ENCODE measurements around the gene IMMP2L.
A peak's percentile ranks its signal among the peaks of the same experiment; 100 is the strongest.
"Not testable (repeated sequence)": the region's sequence is repeated elsewhere in the genome, so short reads cannot be mapped to it uniquely, and the experiment has no call there.

Gene IMMP2L

DNA sequence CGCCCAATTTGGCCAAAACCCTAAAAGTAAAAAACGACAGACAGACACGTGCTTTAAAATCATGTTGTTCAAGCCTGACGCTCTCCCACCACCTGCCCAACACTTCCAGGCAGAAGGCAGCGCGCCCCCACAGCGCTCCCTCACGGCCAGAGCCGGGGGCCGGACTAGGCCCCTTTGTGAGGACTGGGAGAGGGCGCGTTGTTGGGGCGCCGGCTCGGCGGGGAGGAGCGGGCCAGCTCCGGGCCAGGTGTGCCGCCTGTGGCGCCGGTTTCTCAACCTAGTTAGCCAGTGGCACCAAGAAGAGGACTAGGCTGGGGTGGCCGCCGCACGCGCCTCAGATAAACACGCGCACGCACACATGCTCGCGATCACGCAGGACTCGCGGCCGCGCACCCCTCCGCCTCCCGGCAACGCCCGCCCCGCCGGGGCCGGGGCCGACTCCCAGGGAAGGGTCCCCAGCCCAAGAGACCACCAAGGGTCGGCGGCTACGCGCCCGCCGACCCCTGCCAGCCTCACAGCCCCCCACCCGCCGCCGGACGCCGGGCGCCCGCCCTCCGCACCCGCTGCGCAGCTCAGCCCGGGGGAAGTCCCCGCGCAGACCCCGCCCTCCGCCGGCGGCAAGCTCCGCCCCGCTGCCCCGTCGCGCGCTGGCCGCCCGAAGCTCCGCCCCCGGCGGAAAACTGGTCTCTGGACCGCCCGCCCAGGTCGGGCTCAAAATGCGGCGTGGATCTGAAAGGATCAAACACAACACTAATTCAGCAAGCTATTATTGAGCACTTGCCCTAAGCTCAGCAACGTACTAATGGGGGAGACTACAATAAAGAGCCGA is at the start of gene IMMP2L:
IMMP2L (minus strand) TSS at position 589 of the 829 bp plus-strand sequence.
- H3K4me1 Mint-ChIP-seq, result peaks cover 43% of the 10 kb centered on the region
- no peaks in the 10 kb centered on the region for H3K9me3 Mint-ChIP-seq
- H3K27me3 Mint-ChIP-seq, result peaks cover 2% of the 10 kb centered on the region
- H3K27ac Mint-ChIP-seq, result peak within 1 kb of the TSS; percentile 95
- DNase-seq (peak; percentile 89 to 94), ATAC-seq (peak; percentile 92)
- H3K4me3 Mint-ChIP-seq, result peak within 1 kb of the TSS; percentile 88 to 95

- H3K4me1 Mint-ChIP-seq, H3K4me3 Mint-ChIP-seq, ATAC-seq, DNase-seq, H3K9me3 Mint-ChIP-seq, H3K27me3 Mint-ChIP-seq, H3K27ac Mint-ChIP-seq: not testable (repeated sequence)
These were observed 47.4 kb upstream of the IMMP2L start for GRCh38 chr7:111609483-111610254.

DNA sequence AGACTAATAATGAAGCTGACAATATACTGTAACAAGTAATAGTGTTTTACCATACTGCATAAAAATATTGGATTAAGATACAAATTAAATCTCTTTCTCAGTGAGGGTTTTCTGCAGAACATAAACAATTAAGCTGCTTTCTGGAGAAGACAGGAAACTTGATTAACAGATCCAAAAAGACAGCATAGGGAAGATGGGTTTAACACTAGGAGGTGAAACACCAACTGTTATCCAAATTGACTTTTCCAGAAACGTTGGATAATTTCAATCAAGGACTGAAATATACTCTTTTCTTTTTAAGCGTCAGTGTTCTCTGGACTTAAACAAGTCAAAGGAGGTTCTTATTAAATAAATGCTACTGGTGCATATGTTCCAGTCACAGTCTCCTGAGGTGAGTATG is 45.3 kb upstream of the IMMP2L start:
- Mint-ChIP-seq H3K27me3 (peaks cover 6% of the 10 kb centered on the region), H3K9me3 (peaks cover 0 to under 1% of the 10 kb centered on the region in 2 donors), H3K27ac (no peak overlapping the region), H3K4me3 (no peak overlapping the region), H3K4me1 (peaks cover 5% of the 10 kb centered on the region)
- ATAC-seq, result no peak
- no peak for DNase-seq

- no peak overlapping the region for H3K27ac Mint-ChIP-seq
- H3K4me3 Mint-ChIP-seq, result no peak overlapping the region
- H3K9me3 Mint-ChIP-seq, result peaks cover 0 to 5% of the 10 kb centered on the region in 2 donors
- ATAC-seq (no peak), DNase-seq (no peak)
- H3K4me1 Mint-ChIP-seq, result peaks cover 5% of the 10 kb centered on the region
- peaks cover 13% of the 10 kb centered on the region for H3K27me3 Mint-ChIP-seq
These were observed 43.0 kb upstream of the IMMP2L start for GRCh38 chr7:111605246-111605645.

DNA sequence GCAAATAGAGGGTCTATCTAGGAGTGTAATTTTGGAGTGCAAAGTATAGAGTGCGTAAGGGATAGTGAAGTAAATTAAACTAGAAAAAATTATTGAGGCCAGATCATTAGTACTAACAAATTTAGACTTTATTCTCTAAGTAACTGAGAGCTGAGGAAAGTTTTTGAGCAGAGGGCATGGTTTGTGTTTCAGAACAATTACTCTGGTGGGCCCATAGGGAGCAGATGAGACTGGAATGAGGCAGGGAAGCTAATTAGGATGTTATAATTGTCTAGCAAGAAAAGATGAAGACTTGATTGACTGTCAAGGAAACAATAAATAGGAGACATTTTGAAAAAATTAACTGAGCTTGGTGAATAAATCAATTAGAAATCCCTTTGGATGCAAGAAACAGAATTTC is 37.8 kb upstream of the IMMP2L start:
- no peak for ATAC-seq
- DNase-seq, result no peak
- Mint-ChIP-seq H3K27me3 (peaks cover 13% of the 10 kb centered on the region), H3K9me3 (peaks cover 8 to 13% of the 10 kb centered on the region in 2 donors), H3K4me3 (no peak overlapping the region), H3K27ac (no peak overlapping the region), H3K4me1 (no peaks in the 10 kb centered on the region)

DNA sequence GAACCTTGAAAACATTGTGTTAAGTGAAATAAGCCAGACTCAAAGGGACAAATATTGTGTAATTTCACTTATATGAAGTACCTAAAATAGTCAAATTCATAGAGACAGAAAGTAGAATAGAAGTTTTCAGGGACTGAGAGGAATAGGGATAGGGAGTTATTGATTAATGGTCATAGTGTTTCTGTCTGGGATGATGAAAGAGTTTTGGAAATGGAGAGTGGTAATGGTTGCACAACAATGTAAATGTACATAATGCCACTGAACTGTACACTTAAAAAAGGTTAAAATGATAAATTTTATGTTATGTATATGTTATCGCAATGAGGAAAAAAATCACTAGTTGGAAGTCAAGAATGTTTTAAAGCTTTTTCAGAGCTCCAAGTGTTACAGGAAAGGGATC is 33.5 kb upstream of the IMMP2L start:
- Mint-ChIP-seq H3K27me3 (no peaks in the 10 kb centered on the region), H3K4me3 (no peak overlapping the region), H3K9me3 (peaks cover 8% of the 10 kb centered on the region in 2 donors), H3K27ac (no peak overlapping the region), H3K4me1 (no peaks in the 10 kb centered on the region)
- no peak for DNase-seq
- no peak for ATAC-seq

DNA sequence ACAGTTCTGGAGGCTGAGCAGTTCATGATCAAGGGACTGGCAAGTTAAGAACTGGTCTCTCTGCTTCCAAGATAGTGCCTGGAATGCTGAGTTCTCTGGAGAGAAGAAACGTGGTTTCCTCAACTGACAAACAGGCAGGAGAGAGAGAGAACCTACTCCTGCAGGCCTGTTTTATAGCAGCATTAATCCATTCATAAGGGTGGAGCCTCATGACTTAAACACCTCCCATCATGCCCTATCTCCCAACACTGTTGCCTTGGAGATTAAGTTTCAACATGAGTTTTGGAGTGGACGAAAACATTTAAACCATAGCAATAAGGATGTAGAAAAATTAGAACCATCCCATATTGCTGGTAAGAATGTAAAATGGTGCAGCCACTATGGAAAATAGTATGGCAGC is 32.3 kb upstream of the IMMP2L start:
- no peaks in the 10 kb centered on the region for H3K27me3 Mint-ChIP-seq
- no peak for ATAC-seq
- H3K4me1 Mint-ChIP-seq, result no peaks in the 10 kb centered on the region
- H3K27ac Mint-ChIP-seq, result no peak overlapping the region
- DNase-seq, result no peak
- H3K9me3 Mint-ChIP-seq, result peaks cover 8% of the 10 kb centered on the region in 2 donors
- no peak overlapping the region for H3K4me3 Mint-ChIP-seq

- DNase-seq, result no peak
- Mint-ChIP-seq H3K4me3 (no peak overlapping the region), H3K27ac (no peak overlapping the region), H3K4me1 (no peaks in the 10 kb centered on the region), H3K27me3 (no peaks in the 10 kb centered on the region), H3K9me3 (peaks cover 8% of the 10 kb centered on the region in 2 donors)
- no peak for ATAC-seq
These were observed 31.1 kb upstream of the IMMP2L start for GRCh38 chr7:111593343-111593742.

- no peak for DNase-seq
- no peaks in the 10 kb centered on the region for H3K9me3 Mint-ChIP-seq
- no peaks in the 10 kb centered on the region for H3K4me1 Mint-ChIP-seq
- ATAC-seq, result no peak
- H3K27ac Mint-ChIP-seq, result no peak overlapping the region
- H3K27me3 Mint-ChIP-seq, result no peaks in the 10 kb centered on the region
- no peak overlapping the region for H3K4me3 Mint-ChIP-seq
These were observed 25.8 kb upstream of the IMMP2L start for GRCh38 chr7:111588065-111588433.

GRCh38 chr7:111587410-111588064 is 25.2 kb upstream of the IMMP2L start:
- ATAC-seq (no peak), DNase-seq (no peak)
- Mint-ChIP-seq H3K9me3 (peaks cover 0 to 1% of the 10 kb centered on the region in 2 donors), H3K27me3 (no peaks in the 10 kb centered on the region), H3K4me3 (no peak overlapping the region), H3K4me1 (no peaks in the 10 kb centered on the region), H3K27ac (no peak overlapping the region)

DNA sequence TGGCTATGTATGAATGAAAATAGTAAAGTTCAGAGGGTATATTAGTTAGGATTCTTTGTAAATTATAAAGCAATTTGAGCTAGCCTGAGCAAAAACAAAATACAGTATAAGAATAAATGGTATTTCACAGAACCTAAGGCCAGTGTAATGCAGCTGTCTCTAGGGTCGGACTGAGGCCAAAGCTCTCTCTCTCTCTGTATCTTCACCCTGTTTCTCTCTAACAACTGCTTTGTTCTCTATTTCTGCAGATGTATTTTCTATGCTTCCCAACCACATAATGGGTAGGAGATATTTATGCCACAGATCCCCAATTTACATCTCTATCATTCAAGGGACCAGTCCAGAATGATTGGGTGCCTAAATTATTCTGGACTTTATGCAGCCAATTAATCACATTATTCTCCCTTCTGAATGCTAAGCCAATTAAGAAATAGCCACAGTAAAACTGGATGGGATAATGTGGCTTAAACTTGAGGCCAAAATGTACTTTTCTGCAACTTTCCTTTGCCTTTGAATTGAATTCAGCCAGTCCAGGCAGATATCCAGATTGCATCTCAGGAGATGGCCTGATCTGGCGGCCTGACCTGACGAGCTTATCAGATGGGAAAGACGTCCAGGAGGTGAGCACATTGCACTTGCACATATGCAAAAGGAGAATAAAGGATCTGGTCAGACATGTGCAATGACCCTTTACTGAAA is 24.6 kb upstream of the IMMP2L start:
- Mint-ChIP-seq H3K4me3 (no peak overlapping the region), H3K27ac (no peak overlapping the region), H3K4me1 (no peaks in the 10 kb centered on the region), H3K9me3 (peaks cover 0 to 4% of the 10 kb centered on the region in 2 donors), H3K27me3 (no peaks in the 10 kb centered on the region)
- ATAC-seq (no peak), DNase-seq (no peak)

DNA sequence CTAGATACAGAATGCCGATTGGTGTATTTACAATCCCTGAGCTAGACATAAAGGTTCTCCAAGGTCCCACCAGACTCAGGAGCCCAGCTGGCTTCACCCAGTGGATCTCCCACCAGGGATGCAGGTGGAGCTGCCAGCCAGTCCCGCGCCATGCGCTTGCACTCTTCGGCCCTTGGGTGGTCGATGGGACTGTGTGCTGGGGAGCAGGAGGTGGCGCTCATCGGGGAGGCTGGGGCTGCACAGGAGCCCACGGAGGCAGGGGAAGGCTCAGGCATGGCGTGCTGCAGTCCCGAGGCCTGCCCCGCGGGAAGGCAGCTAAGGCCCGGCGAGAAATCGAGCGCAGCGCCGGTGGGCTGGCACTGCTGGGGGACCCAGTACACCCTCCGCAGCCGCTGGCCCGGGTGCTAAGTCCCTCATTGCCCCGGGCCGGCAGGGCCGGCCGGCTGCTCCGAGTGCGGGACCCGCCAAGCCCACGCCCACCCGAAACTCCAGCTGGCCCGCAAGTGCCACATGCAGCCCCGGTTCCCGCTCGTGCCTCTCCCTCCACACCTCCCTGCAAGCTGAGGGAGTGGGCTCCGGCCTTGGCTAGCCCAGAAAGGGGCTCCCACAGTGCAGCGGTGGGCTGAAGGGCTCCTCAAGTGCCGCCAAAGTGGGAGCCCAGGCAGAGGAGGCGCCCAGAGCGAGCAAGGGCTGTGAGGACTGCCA is 19.6 kb upstream of the IMMP2L start:
- H3K4me3 Mint-ChIP-seq, ATAC-seq, H3K9me3 Mint-ChIP-seq, DNase-seq, H3K27ac Mint-ChIP-seq, H3K27me3 Mint-ChIP-seq, H3K4me1 Mint-ChIP-seq: not testable (repeated sequence)

DNA sequence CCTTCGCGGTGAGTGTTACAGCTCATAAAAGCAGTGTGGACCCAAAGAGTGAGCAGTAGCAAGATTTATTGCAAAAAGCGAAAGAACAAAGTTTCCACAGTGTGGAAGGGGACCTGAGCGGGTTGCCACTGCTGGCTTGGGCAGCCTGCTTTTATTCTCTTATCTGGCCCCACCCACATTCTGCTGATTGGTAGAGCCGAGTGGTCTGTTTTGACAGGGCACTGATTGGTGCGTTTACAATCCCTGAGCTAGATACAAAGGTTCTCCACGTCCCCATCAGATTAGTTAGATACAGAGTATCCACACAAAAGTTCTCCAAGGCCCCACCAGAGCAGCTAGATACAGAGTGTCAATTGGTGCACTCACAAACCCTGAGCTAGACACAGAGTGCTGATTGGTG is 18.9 kb upstream of the IMMP2L start:
- not testable (repeated sequence) for H3K27ac Mint-ChIP-seq, DNase-seq, H3K27me3 Mint-ChIP-seq, ATAC-seq, H3K4me1 Mint-ChIP-seq, H3K4me3 Mint-ChIP-seq
- H3K9me3 Mint-ChIP-seq, result peaks cover 9 to 12% of the 10 kb centered on the region in 2 donors

GRCh38 chr7:111578754-111579153 is 16.5 kb upstream of the IMMP2L start:
- no peak for ATAC-seq
- H3K27ac Mint-ChIP-seq, result no peak overlapping the region
- DNase-seq, result no peak
- H3K4me1 Mint-ChIP-seq, result no peaks in the 10 kb centered on the region
- peaks cover 16 to 17% of the 10 kb centered on the region in 2 donors for H3K9me3 Mint-ChIP-seq
- peaks cover 8% of the 10 kb centered on the region for H3K27me3 Mint-ChIP-seq
- H3K4me3 Mint-ChIP-seq, result no peak overlapping the region

- Mint-ChIP-seq H3K9me3 (peaks cover 24 to 31% of the 10 kb centered on the region in 2 donors), H3K27me3 (peaks cover 20% of the 10 kb centered on the region), H3K4me3 (no peak overlapping the region), H3K27ac (no peak overlapping the region), H3K4me1 (no peaks in the 10 kb centered on the region)
- DNase-seq (no peak), ATAC-seq (no peak)
These were observed 9.4 kb upstream of the IMMP2L start for GRCh38 chr7:111571720-111572119.
